Measurements from ENCODE around the gene CDK5RAP2. TPM values are rescaled to one million over a fixed set of nuclear protein-coding genes. Genes with fewer than 3 reads are reported as not detected.
A peak's percentile ranks its signal among the peaks of the same experiment; 100 is the strongest.

Gene CDK5RAP2
- polyA plus RNA-seq, 4 donors: 49.8 to 72.9 (median 61.3) TPM

DNA sequence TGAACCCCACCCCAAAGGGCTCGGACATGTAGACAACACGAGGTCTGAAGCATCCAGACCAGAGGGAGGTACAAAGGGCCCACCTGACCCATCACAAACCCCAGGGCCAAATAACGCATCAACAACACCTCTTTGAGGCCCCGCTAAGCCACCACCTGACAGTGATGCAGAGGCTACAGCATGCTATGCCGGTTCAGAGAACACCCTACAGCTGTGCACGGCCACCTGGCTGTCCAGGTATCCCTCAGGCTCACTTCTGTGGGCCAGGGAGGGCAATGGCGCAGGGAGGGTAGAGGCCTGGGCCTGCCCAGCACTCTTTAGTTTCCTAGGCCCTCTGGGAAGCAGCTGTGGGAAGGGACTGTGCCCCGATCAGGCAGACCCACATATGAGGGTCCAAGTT is 190.1 kb downstream of the CDK5RAP2 start:
- DNase-seq (ENCODE audit: low read depth in 4 of 4, low spot score in 2 of 4): no peak

DNA sequence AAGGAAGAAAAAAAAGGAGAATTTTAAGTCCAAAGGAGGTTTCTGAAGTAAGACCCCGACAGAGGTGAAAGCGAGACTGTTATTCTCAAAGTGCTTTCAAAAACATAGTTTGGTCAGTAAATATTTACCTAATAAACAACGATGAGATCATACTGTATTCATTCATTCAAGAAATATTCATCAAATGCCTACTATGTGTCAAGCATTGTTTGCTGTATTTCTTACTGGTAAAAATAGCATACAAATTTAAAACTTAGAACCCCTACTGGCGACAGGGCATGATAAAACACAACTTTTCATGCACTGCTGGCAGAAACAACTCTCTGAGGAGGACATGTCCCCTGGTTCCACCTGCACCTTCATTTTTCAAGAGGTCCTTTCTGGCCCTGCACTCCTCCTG is 190.7 kb downstream of the CDK5RAP2 start:
- DNase-seq (ENCODE audit: low read depth in 4 of 4, low spot score in 2 of 4): no peak

DNA sequence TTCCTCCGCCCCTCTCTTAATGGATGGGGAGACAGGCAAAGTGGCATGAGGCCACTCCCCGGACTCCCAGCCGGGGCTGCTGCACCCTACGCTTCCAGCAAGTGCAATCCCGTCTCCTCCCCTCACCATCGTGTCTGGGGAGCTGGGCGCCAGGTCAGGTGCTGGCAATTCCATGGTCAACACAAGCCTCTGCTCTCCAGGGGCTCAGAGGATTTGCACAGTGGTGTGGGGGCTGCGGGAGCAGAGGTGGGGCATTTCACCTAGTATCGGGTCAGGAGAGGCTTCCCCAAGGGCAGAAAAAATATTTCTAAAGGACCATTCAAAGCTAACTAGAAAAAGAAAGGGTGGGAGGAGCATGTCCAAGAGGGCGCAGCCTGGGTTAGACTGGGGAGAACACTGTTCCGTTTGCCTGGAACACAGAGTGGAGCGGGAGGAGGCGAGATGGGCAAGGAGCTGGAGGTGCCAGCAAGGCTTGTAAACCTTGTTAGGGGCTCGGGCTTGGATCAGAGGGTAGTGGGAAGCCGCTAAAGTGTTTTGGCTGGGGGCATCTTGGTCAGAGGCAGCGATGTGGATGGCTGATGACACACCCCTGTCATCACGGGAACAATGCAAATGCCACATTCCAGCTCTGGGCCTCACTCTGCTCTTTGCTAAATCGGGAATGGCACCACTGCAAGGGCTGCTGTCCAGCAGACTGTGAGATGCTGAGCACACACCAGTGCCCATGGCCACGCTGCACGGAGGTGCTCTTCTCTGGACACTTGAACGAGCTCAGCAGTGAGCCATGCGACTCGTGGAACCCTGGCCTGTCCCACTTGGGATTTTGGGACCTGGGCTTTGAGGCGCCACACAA is 191.7 kb downstream of the CDK5RAP2 start:
- DNase-seq (ENCODE audit: low read depth in 4 of 4, low spot score in 2 of 4): no peak

DNA sequence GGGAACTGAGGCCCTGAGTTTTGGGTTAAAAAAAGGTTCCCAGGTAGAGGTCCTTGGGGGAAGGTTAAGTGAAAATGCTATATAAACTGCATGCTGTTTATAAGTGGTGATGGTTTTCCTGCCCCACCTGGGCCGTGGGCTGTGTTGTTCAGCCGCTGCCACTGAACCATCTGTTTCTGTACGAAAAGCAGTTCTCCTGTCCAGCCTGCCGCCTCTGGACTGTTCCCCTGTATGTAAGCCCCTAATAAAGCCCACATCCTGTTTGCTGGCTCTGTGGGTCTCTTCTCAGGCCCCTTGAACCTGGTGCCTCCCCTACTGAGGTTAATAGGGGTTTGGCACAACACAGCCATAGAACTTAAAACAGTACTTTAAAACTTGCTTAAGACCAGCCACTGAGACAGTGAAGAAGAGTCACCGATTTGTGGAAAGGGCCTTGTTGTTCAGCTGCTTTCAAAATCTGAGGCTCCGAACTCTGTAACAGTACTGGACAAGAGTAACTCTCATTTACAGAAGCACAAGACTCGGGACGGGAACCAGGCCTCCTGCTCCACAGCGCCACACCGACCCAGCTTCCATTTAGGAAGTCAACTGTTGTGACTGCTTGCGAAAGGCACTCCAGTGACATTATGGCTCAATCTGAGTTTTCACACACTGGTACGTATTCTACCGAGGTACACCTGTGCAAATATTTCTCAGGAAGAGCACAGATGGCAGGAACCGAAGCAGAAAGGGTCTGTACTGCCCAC is 192.5 kb downstream of the CDK5RAP2 start:
- DNase-seq (ENCODE audit: low read depth in 4 of 4, low spot score in 2 of 4): no peak

DNA sequence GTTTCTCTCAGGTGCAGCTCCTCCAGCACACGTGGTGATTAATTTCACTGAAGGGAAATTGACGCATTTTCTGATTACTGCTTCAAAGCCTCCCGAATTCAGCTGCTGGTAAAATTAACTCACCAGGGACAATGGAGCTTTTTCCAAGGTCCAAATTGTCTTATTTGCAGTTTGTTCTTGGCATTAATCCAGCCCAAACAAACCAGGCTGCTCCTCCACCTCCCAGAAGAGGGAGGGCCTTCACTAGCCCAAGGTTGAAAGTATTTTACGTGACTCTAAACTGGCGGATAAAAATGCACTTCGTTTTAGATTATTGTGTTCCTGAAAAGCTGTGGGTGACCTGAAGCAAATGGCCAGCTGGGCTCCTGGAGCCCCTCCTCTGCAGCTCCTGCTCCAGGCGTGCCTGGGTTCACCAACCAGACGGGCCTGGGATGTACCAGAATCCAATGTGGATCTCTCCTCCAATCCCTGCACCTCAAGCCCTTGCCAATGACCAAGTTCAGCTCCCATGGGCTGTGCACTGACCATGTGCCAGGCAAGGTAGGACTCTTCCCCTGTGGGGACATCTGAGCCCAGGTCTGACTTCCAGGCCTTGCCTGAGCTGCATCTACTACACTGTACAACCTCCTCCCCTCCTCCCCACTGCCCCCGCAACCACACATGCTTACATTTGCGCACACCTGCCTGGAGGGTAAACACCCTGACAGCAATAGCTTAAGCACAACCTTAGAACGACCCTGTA is 193.4 kb downstream of the CDK5RAP2 start:
- peak in 1 of 4 donors; percentile 36 for DNase-seq (ENCODE audit: low read depth in 4 of 4, low spot score in 2 of 4)

DNA sequence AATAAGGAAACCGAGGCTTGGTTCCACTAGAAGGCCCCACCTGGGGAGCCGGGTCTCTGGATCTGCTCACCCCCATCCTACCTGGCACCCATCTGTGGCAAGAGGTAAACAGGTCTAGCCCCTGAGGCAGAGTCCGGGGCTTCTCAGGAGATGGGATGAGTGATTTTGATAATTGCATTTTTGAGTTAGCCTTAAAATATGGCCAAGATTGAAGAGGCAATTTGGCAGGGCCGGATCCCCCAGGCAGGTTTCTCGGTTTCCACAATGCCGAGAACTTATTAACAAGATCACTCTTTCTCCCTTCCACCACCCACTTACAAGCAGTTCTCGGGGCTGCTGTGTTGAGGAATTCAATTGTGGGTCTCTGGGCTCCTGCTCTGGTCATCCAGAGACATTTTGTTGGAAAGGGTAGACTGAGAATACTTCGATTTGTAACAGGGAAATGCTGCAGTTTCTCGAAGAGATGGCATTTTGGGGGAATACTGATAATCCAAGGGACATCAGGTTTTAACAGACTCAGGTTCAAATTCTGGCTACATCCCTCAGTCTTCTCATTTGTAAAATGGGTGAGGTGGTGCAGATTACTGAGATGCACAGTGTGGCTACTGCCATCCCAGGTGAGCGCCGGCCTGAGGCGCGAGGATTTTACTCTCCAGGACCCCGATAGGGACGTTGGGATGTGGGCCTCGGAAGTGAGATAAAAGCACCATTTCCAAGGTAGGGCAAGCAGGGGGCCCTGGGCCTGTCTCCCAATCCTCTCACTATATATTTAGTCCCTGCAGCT is 194.2 kb downstream of the CDK5RAP2 start:
- no peak for DNase-seq (ENCODE audit: low read depth in 4 of 4, low spot score in 2 of 4)

DNA sequence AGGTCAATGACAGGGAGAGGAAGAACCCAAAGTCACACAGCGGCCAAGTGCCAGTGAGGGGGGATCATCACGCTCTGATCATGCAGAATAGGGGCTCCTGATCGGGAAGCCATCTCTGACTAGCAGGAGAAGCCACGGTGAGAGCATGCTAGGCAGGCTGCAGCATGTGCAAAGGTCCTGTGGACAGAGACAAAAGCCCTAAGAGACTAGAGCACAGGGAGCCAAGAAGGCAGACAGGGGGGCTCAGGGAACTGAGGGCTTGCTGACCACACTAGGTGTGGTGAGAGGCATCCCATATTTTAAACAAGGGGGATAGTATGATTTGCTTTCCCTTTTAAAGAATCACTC is 195.1 kb downstream of the CDK5RAP2 start:
- no peak for DNase-seq (ENCODE audit: low read depth in 4 of 4, low spot score in 2 of 4)

DNA sequence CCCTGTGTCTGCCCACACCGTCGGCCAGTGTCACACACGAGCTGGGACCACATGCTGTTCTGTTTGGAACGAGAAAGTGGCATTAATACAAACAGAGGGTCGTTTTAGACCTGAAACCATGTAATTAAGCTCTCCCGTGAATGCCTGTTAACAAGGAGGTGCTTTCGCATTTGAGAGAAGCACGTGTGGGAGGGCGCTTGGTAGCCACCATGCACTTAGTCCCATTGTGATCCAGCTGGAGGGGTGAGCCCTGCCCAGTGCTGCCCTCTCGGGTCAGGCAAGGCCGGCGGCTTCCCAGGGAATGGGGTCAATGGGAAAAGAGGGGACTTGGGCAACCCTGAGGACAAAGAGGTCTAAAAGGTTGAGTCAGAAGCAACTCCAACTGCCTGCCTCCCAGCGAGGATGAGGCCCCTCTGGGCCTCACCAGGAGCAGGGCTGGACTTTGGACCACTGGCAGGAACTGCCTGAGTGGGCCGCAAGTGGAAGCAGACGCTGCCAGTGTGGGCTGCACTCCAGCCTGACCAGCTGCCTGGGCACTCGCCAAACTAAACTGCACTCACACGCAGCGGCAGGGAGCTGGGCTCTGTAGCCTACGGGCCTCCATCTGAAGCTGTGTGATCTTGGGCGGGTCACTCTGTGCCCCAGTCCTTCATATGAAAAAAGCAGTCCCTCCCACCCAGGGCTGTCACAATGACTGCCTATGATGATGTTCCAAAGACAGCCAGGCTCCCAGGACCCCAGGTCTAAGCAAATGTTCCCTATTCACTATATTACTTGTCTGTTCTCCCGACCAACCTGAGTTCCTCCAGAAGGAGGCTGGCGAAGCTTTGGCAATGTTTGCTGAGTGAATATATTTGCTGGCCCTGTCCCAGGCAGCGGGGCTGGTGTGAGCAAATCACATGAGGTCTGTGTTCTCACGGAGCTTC is 195.7 kb downstream of the CDK5RAP2 start:
- no peak for DNase-seq (ENCODE audit: low read depth in 4 of 4, low spot score in 2 of 4)

DNA sequence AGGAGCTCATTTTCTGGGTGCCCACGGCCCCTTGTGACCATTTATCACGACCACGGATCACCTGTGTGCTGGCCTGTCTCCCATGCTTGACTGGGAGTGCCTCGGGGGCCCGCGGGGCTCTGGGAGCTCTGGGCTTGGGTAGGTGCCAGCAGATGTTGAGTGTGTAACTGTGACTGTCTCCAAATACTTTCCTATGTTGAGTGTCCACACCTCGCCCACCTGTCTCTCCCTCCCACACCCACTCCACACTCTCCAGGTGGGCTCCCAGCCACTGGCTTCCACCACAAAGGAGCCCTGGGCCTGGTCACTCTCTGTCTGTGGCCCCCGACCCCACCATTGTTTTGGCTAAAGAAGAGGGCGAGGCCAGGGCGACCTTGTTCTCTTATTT is 196.4 kb downstream of the CDK5RAP2 start:
- DNase-seq (ENCODE audit: low read depth in 4 of 4, low spot score in 2 of 4): no peak

DNA sequence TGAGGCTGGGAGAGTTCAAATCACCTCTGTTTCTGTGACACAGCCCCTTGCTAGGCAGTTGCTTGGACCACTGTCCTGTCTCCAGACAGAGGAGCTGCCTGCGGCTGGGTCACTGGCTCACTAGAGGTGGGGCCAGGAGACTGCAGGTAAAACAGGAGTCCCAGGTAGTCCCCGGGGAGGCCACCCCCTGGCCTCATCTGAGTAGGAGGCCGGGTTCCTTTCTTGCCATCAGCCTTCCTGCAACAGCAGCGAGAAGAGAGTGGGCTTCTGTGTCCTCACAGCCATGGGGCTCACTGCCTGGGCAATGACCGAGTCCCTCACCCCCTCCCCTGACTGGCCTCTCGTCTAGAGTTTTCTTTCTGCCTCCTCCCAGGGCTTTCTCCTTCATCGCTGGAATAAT is 197.5 kb downstream of the CDK5RAP2 start:
- DNase-seq (ENCODE audit: low read depth in 4 of 4, low spot score in 2 of 4): no peak

DNA sequence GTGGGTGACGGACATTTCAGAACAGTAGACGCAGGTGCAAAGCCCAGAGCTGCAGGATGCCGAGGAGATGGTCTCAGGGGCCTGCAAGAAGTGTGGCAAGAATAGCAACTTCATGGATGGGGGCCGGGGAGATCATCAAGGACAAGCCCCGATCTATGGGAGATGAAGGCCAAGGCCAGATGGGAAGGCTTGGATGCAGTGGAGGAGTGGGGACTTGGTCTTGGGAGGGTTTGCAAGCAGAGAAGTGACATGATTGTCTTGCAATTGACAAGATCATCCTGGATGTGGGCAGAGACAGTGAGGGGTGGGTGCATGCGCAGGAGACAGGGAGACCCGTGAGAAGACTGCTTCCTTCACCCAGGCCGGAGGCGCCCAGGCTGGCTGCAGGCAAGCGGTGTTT is 198.1 kb downstream of the CDK5RAP2 start:
- no peak for DNase-seq (ENCODE audit: low read depth in 4 of 4, low spot score in 2 of 4)

DNA sequence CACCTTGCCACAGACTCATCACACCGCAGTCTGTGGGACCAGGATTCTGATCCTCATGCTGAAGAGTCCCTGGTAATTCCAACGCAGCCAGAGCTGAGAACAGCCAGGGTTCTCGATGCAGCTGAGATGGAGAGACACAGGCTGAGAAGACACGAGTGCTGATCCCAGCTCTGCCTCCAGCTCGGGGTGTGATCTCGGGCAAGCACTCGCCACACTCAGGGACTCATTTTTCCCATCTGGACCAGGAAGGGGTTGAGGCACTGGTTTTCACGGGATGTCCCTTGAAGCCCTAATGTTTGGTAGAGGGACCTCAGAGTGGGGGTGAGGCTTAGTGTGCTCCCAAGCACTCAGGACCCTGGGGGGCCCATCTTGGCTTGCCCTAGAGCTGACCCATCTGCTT is 200.4 kb downstream of the CDK5RAP2 start:
- no peak for DNase-seq (ENCODE audit: low read depth in 4 of 4, low spot score in 2 of 4)

DNA sequence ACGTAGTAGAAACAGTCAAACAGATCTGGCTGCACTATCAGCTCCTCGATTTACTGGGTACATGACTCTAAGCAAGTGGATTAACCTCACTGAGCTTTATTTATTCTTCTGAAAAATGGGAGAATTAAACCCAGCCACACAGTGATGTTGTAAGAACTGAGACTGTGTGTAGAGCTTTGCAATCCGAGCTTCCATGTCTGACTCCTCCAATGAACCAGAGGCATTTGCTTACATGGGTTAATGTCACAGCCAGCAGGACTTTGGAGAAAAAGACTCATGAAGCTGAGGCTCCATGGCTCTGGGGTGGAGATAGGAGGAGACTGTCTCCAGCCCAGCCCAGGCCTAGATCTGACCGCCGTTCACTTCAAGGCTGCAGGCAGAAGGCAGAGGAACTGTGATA is 201.3 kb downstream of the CDK5RAP2 start:
- no peak for DNase-seq (ENCODE audit: low read depth in 4 of 4, low spot score in 2 of 4)

DNA sequence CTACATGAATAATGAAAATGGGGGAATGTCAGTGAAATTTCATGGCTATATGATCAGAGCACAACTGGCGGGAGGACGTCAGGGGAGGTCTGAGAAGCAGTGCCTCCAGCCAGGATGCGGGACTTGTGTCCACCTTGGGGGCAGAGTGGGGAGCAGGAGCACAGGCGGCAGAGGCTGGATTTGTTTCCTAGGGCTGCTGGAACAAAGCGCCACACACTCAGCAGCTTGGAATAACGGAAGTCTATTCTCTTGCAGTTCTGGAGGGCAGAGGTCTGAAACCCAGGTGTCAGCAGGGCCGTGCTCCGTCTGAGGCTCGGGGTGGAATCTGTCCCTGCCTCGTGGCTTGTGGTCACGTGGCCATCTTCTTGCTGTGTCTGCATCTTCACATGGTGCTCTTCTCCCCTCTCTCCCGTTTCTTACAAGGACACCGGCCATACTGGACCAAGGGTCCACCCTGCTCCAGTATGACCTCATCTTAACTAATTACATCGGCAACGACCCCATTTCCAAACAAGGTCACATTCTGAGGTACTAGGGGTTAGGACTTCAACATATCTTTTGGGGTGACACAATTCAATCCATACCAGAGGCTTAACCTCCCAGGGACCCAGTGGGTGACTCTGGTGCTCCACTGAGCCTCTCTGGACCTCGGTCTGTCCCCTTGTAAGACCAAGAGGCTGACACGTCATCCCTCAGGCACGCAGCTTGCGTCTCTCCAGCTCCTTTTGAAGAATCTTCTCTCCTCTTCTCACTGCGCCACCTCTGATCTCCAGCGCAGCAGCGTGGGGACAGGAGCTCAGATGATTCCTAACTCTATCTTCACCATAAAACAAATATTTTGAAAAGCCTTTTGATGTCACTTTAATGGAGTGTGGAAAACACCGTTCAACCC is 202.5 kb downstream of the CDK5RAP2 start:
- DNase-seq (ENCODE audit: low read depth in 4 of 4, low spot score in 2 of 4): no peak

DNA sequence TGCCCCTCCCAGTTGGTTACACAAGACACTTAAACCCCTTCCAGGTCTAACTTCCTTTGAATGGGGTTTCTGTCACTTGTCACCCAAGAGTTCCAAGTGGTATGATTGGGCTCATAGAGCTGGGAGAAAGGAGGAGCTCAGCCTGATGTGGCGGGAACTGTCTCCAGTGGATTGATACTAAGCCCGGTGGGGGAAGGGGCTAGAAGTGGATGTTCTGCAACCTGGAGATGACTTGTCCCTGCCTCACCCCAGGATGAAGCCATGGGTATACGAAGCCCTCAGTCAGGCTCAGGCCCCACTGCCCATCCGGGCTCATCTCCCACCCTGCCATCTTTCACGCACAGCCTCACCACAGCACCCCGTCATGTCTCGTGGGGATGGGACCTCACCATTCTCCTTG is 203.9 kb downstream of the CDK5RAP2 start:
- DNase-seq (ENCODE audit: low read depth in 4 of 4, low spot score in 2 of 4): no peak

DNA sequence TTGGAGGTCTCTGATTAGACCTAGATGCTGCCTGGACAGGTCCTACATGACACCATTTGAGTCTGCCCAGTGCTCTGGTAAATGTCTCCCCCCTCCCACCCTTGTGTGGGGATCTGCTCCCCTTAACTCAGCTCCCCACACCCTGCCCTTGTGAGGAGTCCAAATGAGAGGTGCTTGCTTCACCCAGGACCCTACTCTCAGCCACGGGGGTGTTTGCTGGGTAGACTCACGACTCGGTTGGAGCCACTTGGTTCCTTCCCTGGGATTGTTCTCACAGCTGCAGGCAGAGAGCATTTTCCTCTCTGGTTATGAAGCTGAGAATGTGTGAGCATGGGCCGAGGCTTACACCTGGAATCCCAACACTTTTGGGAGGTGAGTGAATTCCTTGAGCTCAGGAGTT is 204.7 kb downstream of the CDK5RAP2 start:
- no peak for DNase-seq (ENCODE audit: low read depth in 4 of 4, low spot score in 2 of 4)

DNA sequence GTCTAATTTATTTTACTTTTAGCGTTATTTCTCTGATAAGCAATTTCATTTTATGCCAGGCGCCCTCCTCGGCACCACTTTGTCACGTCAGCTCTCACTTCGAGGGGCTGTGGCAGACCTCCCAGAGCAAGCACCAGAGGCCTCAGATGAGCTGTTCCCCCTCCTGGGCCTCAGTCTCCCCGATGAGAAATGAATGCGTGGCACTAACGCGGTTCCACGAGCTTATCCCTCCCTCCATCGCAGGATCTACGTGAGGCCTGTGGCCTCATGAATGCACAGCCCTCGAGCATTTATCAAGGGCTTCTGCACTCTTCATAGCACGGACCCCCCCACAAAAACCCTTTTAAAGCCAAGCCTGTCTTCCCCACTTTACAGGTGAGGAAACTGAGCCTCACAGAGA is 205.2 kb downstream of the CDK5RAP2 start:
- no peak for DNase-seq (ENCODE audit: low read depth in 4 of 4, low spot score in 2 of 4)

DNA sequence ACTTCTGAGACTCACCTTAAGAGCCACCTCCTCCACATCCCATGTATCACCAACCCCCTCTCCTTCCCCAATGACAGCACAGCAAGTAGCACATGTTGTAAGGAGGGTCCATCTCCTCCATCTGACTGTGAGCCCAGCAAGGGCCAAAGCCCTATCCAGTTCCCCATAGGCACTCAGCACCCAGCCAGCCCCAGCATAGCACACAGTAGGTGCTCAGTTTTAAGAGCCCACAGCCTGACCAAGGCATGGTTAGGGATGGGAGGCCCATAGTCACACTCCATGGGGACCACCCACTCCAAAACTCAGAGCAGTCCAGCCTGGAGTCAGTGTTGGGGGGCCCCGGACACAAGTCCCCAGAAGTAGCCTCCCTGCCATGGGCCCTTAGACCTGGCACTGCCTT is 205.7 kb downstream of the CDK5RAP2 start:
- DNase-seq (ENCODE audit: low read depth in 4 of 4, low spot score in 2 of 4): no peak

DNA sequence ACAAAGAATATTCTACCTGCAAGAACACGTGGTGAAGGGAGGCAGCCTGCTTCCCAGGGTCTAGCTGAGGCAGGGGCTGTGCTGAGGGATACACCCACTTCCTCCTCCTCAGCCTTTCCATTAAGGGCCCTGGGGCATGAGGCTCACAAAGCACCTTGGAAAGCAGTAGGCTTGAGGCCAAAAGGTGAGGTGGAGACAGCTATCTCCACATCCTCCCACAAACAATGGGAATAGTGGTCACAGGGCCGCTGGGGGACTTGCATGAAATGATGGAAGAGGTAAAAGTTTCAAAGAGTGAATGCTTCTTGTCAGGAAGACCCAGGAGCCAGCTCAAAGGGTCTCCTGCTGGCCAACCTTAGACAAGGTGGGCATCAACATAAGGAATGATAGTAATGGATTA is 207.9 kb downstream of the CDK5RAP2 start:
- no peak for DNase-seq (ENCODE audit: low read depth in 4 of 4, low spot score in 2 of 4)
